ENCODE results near the gene SMYD3. TPM values are rescaled to one million over a fixed set of nuclear protein-coding genes. Genes with fewer than 3 reads are reported as not detected.

The SMYD3 gene
- total RNA-seq, 1 experiment from 2014 or later = 25.5 TPM

GRCh38 chr1:245772739-245773138, 734.3 kb downstream of the SMYD3 start:
- Histone ChIP-seq H2AK5ac (ENCODE audit: insufficient read length, low read length) (no peak overlapping the region), H3K79me2 (ENCODE audit: insufficient read depth, low read length) (no peaks in the 10 kb centered on the region)

More at GRCh38 chr1:245772739-245773138, 734.3 kb downstream of the SMYD3 start:
- H4K91ac ChIP-seq (ENCODE audit: insufficient read length, low read depth, low read length) = no peak overlapping the region
- no peak overlapping the region for H3K4ac ChIP-seq (ENCODE audit: low read depth, low read length)
- no peak overlapping the region for H3K14ac ChIP-seq (ENCODE audit: insufficient read depth, low read length)
- no peak overlapping the region for H2BK12ac ChIP-seq (ENCODE audit: insufficient read length, low read depth, low read length)
- H2BK120ac ChIP-seq (ENCODE audit: low read depth, low read length, poor library complexity, severe bottlenecking) = no peak overlapping the region
- H2AFZ ChIP-seq (ENCODE audit: low read length) = no peak overlapping the region
- H3K23me2 ChIP-seq (ENCODE audit: insufficient read length, low read depth, low read length, poor library complexity, severe bottlenecking) = no peaks in the 10 kb centered on the region
- H2BK5ac ChIP-seq (ENCODE audit: insufficient read length, low read length) = no peak overlapping the region
- H3K9ac ChIP-seq (ENCODE audit: extremely low read depth, insufficient read length, low read length) = no peak overlapping the region
- Mint-ChIP-seq H3K27ac (no peak overlapping the region), H3K36me3 (ENCODE audit: insufficient read depth in 1 of 3, low read depth in 3 of 3) (no peaks in the 10 kb centered on the region; a peak in 1 of 7 replicates), H3K9me3 (no peaks in the 10 kb centered on the region), H3K4me1 (peaks cover 18% of the 10 kb centered on the region in 2 experiments), H3K4me3 (no peak overlapping the region), H3K27me3 (ENCODE audit: low read depth) (no peaks in the 10 kb centered on the region)
- WGBS (ENCODE audit: extremely low coverage, insufficient read length, low lambda C conversion rate) = no CpG with 5 or more reads among the region's 1 CpG
- no peak overlapping the region for H3K56ac ChIP-seq (ENCODE audit: insufficient read length, low read depth, low read length)
- DNase-seq = no peak
- no peak overlapping the region for H3K27ac ChIP-seq (ENCODE audit: insufficient read length, low read depth, low read length)
- H3K18ac ChIP-seq (ENCODE audit: insufficient read length, low read depth, low read length) = no peak overlapping the region
- H4K5ac ChIP-seq (ENCODE audit: insufficient read length, low read depth, low read length) = no peak overlapping the region
- H3K4me2 ChIP-seq (ENCODE audit: insufficient read depth, insufficient read length, low read length) = no peak overlapping the region
- H3K23ac ChIP-seq (ENCODE audit: insufficient read length, low read depth, low read length) = no peak overlapping the region
- no peaks in the 10 kb centered on the region for H3K9me3 ChIP-seq (ENCODE audit: control insufficient read depth, low read depth, low read length)
- H2BK15ac ChIP-seq (ENCODE audit: low read depth, low read length) = no peak overlapping the region
- no peaks in the 10 kb centered on the region for H4K20me1 ChIP-seq (ENCODE audit: control insufficient read depth, insufficient read depth, insufficient read length)
- no peaks in the 10 kb centered on the region for H3K27me3 ChIP-seq (ENCODE audit: insufficient read depth, low read length)
- TF ChIP-seq CTCF (conservative IDR thresholded peaks at IDR 0.05) = no peak
- H4K8ac ChIP-seq (replicated peaks; ENCODE audit: insufficient read length, low read depth, low read length) = no peak overlapping the region
- H3K4me1 ChIP-seq (ENCODE audit: insufficient read depth, low read length) = no peaks in the 10 kb centered on the region; the same call in 1 of the 2 replicates
- H2BK20ac ChIP-seq (ENCODE audit: low read depth, low read length, poor library complexity, severe bottlenecking) = no peak overlapping the region
- H3K79me1 ChIP-seq (ENCODE audit: insufficient read depth, low read depth, low read length, poor library complexity, severe bottlenecking) = no peaks in the 10 kb centered on the region
- no peak overlapping the region for H3T11ph ChIP-seq (ENCODE audit: low read length)

Measured in H9 (cell line).